Middle frontal gyrus (tissue), 1 donor: Measurements from ENCODE around the gene CAMTA1.

Experiments used
- DNase-seq: peaks from one replicate; pipeline ENCODE4 v3.0.0-alpha.2; 2015; ENCODE audit warnings: low spot score; ENCODE audit errors: extremely low spot score

Gene CAMTA1

DNA sequence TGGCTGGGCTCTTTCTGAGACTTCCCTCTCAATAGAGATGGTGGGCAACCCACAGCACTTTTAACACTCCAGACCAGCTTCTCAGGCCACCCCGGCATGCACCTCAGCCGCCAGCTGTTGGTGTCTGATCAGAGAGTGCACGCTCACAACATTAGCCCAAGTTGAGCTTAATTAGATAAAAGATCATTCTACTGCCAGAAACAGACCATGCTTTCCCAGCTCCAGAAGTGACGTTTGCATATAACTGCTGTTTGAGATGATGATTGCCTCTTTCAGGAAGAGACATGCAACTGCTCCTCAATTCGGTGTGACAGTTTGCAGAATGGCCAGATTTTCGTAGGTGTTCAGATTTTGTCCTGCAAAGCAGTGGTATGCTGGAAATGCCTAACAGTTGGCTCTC, 700.6 kb downstream of the CAMTA1 start:
- no peak for DNase-seq

GRCh38 chr1:7487766-7488474, 702.7 kb downstream of the CAMTA1 start:
- DNase-seq, result no peak

DNA sequence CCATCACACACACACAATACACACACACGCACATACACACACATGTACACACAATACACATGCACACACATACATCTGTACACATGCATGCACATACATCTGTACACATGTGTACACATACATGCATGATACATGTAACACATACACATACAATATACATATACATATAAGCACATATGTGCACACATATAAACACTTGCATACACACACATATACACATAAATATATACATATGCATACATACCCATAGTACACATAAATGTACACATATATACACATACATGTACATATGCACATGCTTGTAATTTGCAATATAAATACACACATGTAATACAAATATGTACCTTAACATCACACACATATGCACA, 703.2 kb downstream of the CAMTA1 start:
- no peak for DNase-seq

GRCh38 chr1:7489586-7489985, 704.3 kb downstream of the CAMTA1 start:
- DNase-seq, result no peak

DNA sequence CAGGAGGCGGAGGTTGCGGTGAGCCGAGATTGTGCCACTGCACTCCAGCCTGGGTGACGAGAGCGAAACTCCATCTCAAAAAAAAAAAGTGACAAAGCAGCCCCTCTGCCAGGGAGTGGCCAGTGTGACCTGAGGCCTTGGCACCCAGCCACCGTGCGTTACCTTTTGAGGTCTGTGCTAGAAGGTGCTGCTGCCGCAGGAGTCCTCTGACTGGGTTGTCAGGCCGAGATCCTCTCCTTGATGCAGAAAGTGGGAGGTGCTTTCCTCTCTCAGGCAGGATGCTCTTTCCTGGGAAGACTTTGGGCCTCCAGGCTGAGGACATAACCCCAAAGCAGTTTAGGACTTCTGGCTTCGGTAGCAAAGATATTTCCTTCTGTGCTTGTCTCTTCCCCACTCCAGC, 705.3 kb downstream of the CAMTA1 start:
- DNase-seq, result no peak

DNA sequence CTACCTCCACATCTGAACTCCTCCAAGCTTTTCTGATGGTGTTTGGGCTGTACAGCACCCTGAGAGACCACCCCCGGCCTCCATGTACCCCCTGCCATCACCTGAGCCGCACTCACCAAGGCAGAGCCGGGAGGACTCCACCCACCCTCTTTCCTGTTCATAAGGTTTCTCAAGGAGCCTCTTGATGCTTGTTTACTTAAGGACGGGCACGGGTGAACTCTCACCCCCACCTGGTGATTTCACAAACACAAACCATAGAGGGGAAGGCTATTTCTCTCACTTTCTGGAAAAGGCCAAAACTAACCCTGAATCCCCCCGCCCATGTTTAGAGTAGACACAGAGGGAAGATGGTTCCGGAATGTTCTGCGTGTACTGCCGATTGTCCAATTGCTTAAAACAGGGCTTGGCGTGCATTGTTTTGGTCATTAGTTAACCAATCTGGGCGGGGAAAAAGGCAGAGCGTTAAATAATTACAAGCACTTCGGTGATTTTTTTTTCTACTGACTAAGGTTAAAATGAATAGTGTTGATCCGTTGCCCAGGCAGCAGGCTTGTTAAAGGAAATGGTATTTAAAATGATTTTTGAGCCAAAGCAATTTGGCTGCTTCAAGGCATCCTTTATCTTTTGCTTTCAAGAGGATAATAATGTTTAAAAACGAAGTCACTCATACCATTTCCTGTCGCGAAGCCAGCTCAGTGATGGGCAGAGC, 706.0 kb downstream of the CAMTA1 start:
- no peak for DNase-seq

GRCh38 chr1:7491818-7492173, 706.5 kb downstream of the CAMTA1 start:
- no peak for DNase-seq

DNA sequence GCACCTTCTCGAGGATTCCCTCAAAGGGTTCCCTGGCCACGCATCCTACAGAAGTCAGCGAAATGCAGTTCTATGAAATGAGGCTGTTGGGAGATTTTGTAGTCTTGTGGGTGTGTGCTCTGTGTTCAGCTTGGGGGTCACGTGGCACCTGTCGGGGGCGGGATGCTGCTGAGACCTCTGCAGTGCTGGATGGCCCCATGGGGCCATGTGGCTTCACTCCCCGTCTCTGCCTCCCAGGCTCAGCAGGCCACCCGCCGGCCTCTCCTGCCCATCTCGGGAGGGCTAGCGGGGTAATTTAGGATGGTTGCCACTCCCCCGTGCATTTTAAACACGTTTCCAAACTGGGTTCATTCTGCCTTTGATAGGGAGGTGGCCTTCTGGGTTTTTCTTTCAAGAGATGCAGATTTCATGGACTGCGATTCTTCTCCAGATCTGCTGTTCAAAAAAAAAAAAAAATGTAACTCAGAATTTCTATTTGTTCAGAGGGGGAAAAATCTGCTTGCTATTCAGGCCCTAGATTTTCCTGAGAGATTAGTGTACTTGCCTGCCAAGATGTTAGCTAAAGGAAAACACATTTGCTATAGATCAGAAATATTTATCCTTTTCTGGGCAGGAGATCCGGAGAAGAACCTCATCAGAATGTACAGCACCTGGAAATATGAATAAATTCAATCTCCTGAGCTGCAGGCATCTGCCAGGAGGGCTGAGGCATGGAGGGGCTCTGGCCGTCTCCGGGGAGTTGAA, 708.6 kb downstream of the CAMTA1 start:
- DNase-seq, result no peak

GRCh38 chr1:7495962-7496361, 710.7 kb downstream of the CAMTA1 start:
- DNase-seq, result no peak

DNA sequence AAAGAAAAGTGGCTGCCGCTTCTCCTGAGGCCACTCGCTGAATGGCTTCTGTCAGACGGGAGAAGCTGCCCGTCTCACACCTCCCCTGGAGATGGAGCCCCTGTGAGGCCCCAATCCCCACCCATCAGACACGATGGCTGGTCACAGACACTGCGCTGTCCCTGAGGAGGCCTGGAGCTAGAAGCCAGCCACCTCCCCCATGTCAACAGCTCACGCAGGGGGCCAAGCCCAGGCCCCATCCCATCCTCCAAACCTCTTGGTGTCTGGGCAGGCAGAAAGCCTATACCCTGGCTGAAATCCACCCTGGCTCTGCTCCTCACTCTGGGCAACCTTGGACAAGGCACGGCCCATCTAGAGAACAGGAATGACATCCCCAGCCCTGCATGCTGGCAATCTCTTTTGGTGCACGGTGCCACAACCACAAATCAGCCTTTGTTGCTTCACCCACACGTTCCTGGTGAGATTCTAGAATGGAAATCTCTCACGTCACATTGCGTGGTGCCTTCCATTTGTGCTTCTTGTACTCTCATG, 711.9 kb downstream of the CAMTA1 start:
- no peak for DNase-seq

- DNase-seq, result no peak
Observed at GRCh38 chr1:7500381-7501083, 715.3 kb downstream of the CAMTA1 start.

GRCh38 chr1:7501084-7501491, 715.8 kb downstream of the CAMTA1 start:
- DNase-seq, result no peak

GRCh38 chr1:7501723-7502603, 716.7 kb downstream of the CAMTA1 start:
- DNase-seq, result no peak

DNA sequence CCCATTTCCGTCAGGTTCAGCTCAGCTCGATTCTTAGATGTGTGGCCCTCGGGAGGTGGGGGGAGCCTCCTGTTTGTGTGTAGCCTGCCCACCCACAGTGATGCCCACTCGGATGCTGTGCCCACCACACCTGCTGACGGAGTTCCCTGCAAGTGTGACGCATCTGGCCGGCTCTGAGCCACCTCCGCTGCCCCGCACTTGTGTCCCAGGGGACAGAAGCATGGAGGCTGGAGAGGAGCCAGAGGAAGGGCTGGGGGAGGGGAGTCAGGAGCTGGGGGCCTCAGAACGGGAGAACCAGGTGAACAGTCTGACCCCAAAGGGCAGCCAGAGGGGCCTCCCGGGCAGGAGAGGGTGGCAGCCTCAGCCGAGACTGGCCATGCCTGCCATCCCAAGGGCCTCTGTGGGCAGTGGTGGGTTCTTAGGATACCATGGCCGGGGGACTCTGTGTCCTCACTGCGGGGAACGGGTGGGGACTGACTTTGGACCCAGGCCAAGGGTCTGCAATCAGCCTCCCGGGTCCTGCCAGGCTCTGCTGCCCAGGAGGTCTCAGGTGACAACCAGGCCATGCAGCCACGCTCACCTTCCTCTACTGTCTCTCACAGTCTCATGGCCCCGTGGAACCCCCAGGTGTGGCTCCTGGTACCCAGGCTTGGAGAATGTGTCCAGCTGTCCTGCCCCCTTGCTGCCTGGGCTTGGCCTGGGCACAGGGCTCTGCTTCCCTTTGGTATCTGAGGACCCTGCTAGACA, 718.6 kb downstream of the CAMTA1 start:
- DNase-seq, result no peak

DNA sequence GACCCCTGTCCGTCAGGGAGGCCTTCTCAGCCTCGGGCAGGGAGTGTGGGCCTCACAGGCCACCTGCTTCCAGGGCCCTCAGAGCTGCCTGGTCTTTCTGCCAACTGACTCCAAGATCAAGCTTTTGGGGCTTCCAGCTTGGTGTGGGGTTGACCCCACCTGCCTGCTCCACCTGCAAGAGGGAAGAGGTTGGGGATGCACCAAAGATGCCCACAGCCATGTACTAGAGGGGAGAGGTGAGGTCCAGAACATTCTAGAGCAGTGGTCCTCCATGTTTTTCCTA, 719.1 kb downstream of the CAMTA1 start:
- DNase-seq, result no peak

DNA sequence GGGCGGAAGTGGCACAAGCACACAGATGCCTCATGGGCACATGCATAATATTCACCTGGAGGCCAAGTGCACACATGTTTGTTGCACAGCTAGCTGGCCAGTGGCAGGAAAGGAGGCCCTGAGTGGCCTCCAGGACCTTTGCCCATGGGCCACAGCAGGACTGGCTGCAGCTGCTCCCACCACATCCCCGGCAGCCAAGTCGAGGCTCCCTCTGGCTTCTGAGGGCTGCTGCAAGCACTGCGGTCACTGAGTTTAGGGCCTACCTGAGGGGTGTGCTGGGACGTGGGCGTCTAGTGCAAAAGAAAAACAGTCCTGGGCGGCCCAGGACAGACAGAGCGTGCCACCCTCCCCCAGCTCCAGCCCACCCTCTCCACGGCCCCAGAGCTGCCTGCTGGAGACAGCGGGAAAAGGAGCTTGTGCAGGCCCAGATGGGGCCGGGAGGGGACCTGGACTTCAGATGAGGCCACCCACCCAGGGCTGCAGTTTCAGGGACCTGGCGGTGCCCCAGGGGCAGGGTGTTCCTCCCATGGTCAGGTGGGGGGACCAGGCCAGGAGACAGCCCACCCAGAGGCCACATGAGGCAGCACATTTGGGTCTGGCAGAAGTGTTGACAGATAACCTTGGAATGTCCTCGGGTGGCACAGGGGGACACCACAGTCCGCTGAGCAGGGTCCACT, 720.0 kb downstream of the CAMTA1 start:
- no peak for DNase-seq

- no peak for DNase-seq
Observed at GRCh38 chr1:7505771-7506453, 720.7 kb downstream of the CAMTA1 start.

- DNase-seq, result no peak
Observed at GRCh38 chr1:7506454-7507284, 721.4 kb downstream of the CAMTA1 start.
